Stimulated activated CD8-positive, alpha-beta memory T cell treated with anti-CD3 and anti-CD28 coated beads, Interleukin-12 subunit alpha, Interleukin-12 subunit beta, amount 100 ng/mL, for 24 hours (primary cell): ENCODE data around the gene IGF2BP3.

ENCODE experiments used
- DNase-seq: peaks from one replicate; pipeline ENCODE4 v3.0.0-alpha.2; 2020; ENCODE audit errors: extremely low read depth

IGF2BP3 gene

GRCh38 chr7:23264916-23265458 lies 205.3 kb downstream of the IGF2BP3 start:
- no peak for DNase-seq

- DNase-seq: no peak
Measured at GRCh38 chr7:23261843-23262452, 208.3 kb downstream of the IGF2BP3 start.

GRCh38 chr7:23260371-23260770 lies 209.9 kb downstream of the IGF2BP3 start:
- DNase-seq: no peak
